MCF 10A (cell line): ENCODE results near the gene PALD1. TPM values are rescaled to one million over a fixed set of nuclear protein-coding genes. Genes with fewer than 3 reads are reported as not detected.
A peak's percentile ranks its signal among the peaks of the same experiment; 100 is the strongest.

Source experiments
- BruUV-seq: library from RNA; stranded (reverse); fragments of 400-500 nt; replicated peaks from 2 replicates; lab custom pipeline; 2021; lab: Mats Ljungman, UMichigan
- CTCF ChIA-PET: fragments of 300-600 bp; sonication (Branson Sonifier 250); formaldehyde crosslinking; extraction: SDS; loops from one replicate; lab custom pipeline; 2021; ENCODE audit warnings: antibody characterized with exemption, inconsistent platforms; lab: Yijun Ruan, JAX
- POLR2A ChIA-PET: fragments of 300-600, 350-650 bp; sonication (Branson Sonifier 250); formaldehyde crosslinking; extraction: SDS; loops from one replicate; lab custom pipeline; 2020; ENCODE audit warnings: antibody characterized with exemption, inconsistent platforms; lab: Yijun Ruan, JAX
- DNase-seq: peaks from one replicate; pipeline ENCODE4 v3.0.0-alpha.2; 2018; ENCODE audit not compliant: unreplicated experiment
- H3K27ac Mint-ChIP-seq: one replicate; pipeline ENCODE4 v1.8.0; 2022; ENCODE audit warnings: mild to moderate bottlenecking, low read depth, mixed read lengths; ENCODE audit not compliant: unreplicated experiment
- H3K27me3 Mint-ChIP-seq: one replicate; pipeline ENCODE4 v1.8.0; 2022; ENCODE audit warnings: mixed read lengths; ENCODE audit not compliant: insufficient read depth, unreplicated experiment
- H3K36me3 Mint-ChIP-seq: one replicate; pipeline ENCODE4 v1.8.0; 2022; ENCODE audit warnings: mild to moderate bottlenecking, moderate library complexity, mixed read lengths; ENCODE audit not compliant: insufficient read depth, unreplicated experiment
- H3K4me1 Mint-ChIP-seq: one replicate; pipeline ENCODE4 v1.8.0; 2022; ENCODE audit warnings: mixed read lengths; ENCODE audit not compliant: insufficient read depth, unreplicated experiment
- H3K4me3 Mint-ChIP-seq: one replicate; pipeline ENCODE4 v1.8.0; 2022; ENCODE audit warnings: mild to moderate bottlenecking, moderate library complexity, mixed read lengths; ENCODE audit not compliant: unreplicated experiment
- H3K9me3 Mint-ChIP-seq: one replicate; pipeline ENCODE4 v1.8.0; 2022; ENCODE audit warnings: mixed read lengths; ENCODE audit not compliant: unreplicated experiment
- intact Hi-C: fragments of 100-400 bp; cut with micrococcal nuclease; formaldehyde crosslinking; loops from 2 replicates; pipeline ENCODE4 v1.14.1; 2022
- total RNA-seq: library from RNA; stranded (reverse); gene quantifications from 2 replicates; pipeline ENCODE4 v1.2.3, GENCODE V29; 2022
- TF ChIP-seq, protein P1 (sequence below): fragments of 200-600 bp; IDR thresholded peaks from one replicate; pipeline ENCODE4 v1.8.0; 2022; ENCODE audit warnings: antibody characterized with exemption, mild to moderate bottlenecking; ENCODE audit not compliant: unreplicated experiment

The PALD1 gene
- total RNA-seq, 1 experiment from 2014 or later: 0.12 TPM

DNA sequence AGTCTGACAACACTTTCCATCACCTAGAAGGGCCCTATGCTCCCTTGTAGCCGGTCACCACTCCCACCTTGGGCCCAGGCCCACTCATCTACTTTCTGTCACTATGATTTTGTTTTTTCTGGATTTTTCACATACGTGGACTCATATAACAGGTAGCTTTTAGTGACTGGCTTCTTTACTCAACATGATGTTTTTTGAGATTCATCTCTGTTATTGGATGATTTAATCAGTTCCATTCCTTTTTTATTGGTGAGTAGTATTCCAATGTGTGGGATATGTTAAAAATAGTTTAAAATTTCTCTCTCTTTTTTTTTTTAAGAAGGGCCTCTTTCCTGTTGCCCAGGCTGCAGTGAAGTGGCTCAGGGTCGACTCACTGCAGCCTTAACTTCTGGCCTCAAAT lies 9.3 kb downstream of the PALD1 start:
- TF ChIP-seq, protein P1, sequence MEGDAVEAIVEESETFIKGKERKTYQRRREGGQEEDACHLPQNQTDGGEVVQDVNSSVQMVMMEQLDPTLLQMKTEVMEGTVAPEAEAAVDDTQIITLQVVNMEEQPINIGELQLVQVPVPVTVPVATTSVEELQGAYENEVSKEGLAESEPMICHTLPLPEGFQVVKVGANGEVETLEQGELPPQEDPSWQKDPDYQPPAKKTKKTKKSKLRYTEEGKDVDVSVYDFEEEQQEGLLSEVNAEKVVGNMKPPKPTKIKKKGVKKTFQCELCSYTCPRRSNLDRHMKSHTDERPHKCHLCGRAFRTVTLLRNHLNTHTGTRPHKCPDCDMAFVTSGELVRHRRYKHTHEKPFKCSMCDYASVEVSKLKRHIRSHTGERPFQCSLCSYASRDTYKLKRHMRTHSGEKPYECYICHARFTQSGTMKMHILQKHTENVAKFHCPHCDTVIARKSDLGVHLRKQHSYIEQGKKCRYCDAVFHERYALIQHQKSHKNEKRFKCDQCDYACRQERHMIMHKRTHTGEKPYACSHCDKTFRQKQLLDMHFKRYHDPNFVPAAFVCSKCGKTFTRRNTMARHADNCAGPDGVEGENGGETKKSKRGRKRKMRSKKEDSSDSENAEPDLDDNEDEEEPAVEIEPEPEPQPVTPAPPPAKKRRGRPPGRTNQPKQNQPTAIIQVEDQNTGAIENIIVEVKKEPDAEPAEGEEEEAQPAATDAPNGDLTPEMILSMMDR: no peak
- intact Hi-C loops: no loop called here
- H3K9me3 Mint-ChIP-seq: no peaks in the 10 kb centered on the region
- POLR2A ChIA-PET: no interaction called here
- no peaks in the 10 kb centered on the region for H3K36me3 Mint-ChIP-seq
- H3K27ac Mint-ChIP-seq: no peak overlapping the region
- no peak overlapping the region for H3K4me3 Mint-ChIP-seq
- H3K27me3 Mint-ChIP-seq: no peaks in the 10 kb centered on the region
- CTCF ChIA-PET: interaction anchor here (1.0 kb wide), 2 partner anchors 27 to 53 kb away, joined by 3 to 5 read pairs; no protein-coding TSS in a partner anchor
- no peak for DNase-seq
- BruUV-seq: no TSS peak
- no peaks in the 10 kb centered on the region for H3K4me1 Mint-ChIP-seq

DNA sequence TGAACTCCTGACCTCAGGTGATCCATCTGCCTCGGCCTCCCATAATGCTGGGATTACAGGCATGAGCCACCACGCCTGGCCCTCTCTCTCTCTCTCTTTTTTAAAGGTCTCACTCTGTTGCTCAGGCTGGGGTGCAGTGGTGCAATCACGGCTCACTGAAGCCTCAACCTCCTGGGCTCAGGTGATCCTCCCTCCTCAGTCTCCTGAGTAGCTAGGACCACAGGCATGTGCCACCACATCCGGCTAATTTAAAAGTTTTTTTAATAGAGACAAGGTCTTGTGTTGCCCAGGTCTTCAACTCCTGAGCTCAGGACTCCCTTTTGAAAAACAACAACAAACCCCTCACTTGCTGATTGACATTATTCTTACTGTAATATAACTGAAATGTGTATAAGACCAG lies 11.6 kb downstream of the PALD1 start:
- ChIA-PET POLR2A (interaction anchor here (0.7 kb wide), 1 partner anchor 13 kb away, joined by 3 read pairs; no protein-coding TSS in a partner anchor), CTCF (interaction anchor here (0.7 kb wide), 1 partner anchor 29 kb away, joined by 3 read pairs; no protein-coding TSS in a partner anchor)
- H3K4me1 Mint-ChIP-seq: no peaks in the 10 kb centered on the region
- intact Hi-C loops: no loop called here
- no peak overlapping the region for H3K27ac Mint-ChIP-seq
- H3K4me3 Mint-ChIP-seq: no peak overlapping the region
- peaks cover 23% of the 10 kb centered on the region for H3K27me3 Mint-ChIP-seq
- no TSS peak for BruUV-seq
- no peak for DNase-seq
- no peaks in the 10 kb centered on the region for H3K9me3 Mint-ChIP-seq
- no peaks in the 10 kb centered on the region for H3K36me3 Mint-ChIP-seq
- TF ChIP-seq, protein P1: no peak

DNA sequence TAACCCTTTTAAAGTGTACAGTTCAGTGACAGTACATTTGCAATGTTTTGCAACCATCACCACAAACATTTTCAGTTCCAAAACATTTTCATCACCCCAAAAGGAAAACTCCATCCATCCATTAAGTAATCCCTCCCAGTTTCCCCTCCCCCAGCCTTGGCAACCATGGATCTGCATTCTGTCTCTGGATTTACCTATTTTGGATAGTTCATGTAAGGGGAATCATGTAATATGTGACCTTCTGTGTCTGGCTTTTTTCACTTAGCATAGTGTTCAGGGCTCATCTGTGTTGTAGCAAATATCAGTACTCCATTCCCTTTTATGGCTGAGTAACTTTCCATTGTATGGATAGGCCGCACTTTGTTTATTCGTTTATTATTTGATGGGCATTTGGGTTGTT lies 13.0 kb downstream of the PALD1 start:
- ChIA-PET POLR2A (no interaction called here), CTCF (no interaction called here)
- Mint-ChIP-seq H3K4me3 (no peak overlapping the region), H3K36me3 (no peaks in the 10 kb centered on the region), H3K9me3 (no peaks in the 10 kb centered on the region), H3K27me3 (peaks cover 30% of the 10 kb centered on the region), H3K27ac (no peak overlapping the region), H3K4me1 (no peaks in the 10 kb centered on the region)
- TF ChIP-seq, protein P1: no peak
- intact Hi-C loops: no loop called here
- DNase-seq: no peak
- BruUV-seq: no TSS peak

DNA sequence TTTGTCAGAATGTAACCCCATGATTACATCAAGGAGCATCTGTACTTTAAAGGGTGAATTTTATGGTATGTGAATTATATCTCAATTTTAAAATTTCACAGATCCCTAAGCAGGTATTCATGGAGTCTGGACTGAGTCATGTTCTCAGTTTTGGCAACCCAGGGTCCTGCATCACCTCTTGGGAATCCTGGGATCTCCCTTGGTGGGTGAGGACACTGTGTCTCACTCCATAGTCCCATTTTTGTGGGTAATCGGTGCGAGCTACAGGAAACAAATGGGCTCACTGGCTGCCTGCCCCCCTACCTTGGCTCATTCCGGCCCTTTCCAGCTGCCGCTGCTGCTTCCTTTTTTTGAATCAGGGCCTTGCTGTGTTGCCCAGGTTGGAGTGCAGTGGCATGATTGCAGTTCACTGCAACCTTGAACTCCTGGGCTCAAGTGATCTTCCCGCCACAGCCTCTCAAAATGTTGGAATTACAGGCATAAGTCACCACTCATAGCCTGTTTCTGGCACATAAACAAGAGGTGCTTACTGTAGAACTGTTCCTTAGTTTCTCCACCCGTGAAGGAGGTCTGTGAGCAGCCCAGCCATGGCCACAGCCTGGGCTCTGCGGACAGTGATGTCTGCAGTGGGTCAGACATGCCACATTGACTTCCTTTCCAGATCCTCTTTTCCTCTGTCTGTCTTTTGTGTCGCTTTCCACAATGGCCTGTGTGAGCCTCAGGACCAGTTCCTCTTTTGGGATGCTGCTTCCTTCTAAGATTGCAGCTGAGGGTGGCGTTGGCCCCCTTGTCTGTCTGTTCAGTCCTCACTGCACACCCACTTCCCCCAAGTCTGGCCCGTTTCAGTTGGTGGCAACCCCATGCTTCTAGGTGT lies 14.5 kb downstream of the PALD1 start:
- POLR2A ChIA-PET: no interaction called here
- TF ChIP-seq, protein P1: no peak
- peaks cover 30% of the 10 kb centered on the region for H3K27me3 Mint-ChIP-seq
- CTCF ChIA-PET: interaction anchor here (1.0 kb wide), 1 partner anchor 47 kb away, joined by 3 read pairs; no protein-coding TSS in a partner anchor
- no peaks in the 10 kb centered on the region for H3K9me3 Mint-ChIP-seq
- H3K4me3 Mint-ChIP-seq: no peak overlapping the region
- no peaks in the 10 kb centered on the region for H3K36me3 Mint-ChIP-seq
- intact Hi-C loops: no loop called here
- peak; percentile 43 for DNase-seq
- BruUV-seq: no TSS peak
- no peaks in the 10 kb centered on the region for H3K4me1 Mint-ChIP-seq
- no peak overlapping the region for H3K27ac Mint-ChIP-seq
